ENCODE results near the gene PPP2R5A.

DNA sequence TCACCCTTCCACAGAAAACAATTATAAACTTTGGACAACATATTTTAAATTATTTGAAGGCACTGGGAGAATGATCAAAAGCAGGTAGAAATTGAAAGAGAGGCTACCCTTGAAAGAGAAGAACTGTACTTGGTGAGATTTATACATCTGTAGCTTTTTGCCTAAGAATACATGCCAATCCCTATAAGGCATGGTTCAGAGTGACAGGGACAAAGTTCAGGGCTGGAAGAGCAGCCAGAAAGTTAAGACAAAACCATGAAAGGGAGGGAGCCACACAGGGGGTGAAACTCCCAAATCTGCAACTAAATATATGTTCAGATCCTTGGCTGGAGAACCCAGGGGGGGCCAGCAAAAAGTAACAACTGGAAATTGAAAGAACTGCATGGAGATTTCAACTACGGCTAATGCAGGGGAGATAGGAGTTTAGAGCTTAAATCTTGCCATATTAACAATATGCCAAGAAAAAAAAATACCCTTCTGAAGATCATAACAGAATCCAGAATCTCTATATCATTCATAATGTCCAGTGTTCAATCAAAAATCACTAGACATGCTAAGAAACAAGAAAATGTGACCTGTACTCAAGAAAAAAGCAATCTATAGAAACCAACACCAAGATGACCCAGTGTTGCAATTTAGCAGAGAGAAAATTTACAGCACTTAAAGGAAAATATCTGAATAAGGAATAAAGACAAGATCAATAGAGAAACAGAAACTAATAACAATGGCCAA is 103.9 kb downstream of the PPP2R5A start:
- no peak for TF ChIP-seq POLR2AphosphoS5 (IDR thresholded peaks at IDR 0.05; ENCODE audit: low read depth)
- TF ChIP-seq, protein P1, sequence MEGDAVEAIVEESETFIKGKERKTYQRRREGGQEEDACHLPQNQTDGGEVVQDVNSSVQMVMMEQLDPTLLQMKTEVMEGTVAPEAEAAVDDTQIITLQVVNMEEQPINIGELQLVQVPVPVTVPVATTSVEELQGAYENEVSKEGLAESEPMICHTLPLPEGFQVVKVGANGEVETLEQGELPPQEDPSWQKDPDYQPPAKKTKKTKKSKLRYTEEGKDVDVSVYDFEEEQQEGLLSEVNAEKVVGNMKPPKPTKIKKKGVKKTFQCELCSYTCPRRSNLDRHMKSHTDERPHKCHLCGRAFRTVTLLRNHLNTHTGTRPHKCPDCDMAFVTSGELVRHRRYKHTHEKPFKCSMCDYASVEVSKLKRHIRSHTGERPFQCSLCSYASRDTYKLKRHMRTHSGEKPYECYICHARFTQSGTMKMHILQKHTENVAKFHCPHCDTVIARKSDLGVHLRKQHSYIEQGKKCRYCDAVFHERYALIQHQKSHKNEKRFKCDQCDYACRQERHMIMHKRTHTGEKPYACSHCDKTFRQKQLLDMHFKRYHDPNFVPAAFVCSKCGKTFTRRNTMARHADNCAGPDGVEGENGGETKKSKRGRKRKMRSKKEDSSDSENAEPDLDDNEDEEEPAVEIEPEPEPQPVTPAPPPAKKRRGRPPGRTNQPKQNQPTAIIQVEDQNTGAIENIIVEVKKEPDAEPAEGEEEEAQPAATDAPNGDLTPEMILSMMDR (IDR thresholded peaks at IDR 0.05; ENCODE audit: insufficient read depth, low read length), result no peak

All from HL-60 (cell line).